ENCODE measurements around the gene CDHR5. TPM values are rescaled to one million over a fixed set of nuclear protein-coding genes. Genes with fewer than 3 reads are reported as not detected.

The CDHR5 gene
- total RNA-seq, 2 donors from 2014 or later: not detected

- ATAC-seq (no peak), DNase-seq (no peak)
- intact Hi-C loops (cut with DNase I): no loop called here
These were observed 23.0 kb downstream of the CDHR5 start for GRCh38 chr11:601573-602245.

- ATAC-seq: peak in 1 of 2 donors; percentile 15
- DNase-seq: no peak
These were observed 26.6 kb downstream of the CDHR5 start for GRCh38 chr11:598005-598680.

GRCh38 chr11:597166-597725 lies 27.5 kb downstream of the CDHR5 start:
- ATAC-seq (no peak), DNase-seq (no peak)
- intact Hi-C loops (cut with DNase I): no loop called here

More at GRCh38 chr11:598005-598680, 26.6 kb downstream of the CDHR5 start:
- intact Hi-C loops (cut with DNase I): no loop called here

GRCh38 chr11:596374-596773 lies 28.4 kb downstream of the CDHR5 start:
- ATAC-seq: no peak
- DNase-seq: no peak
- intact Hi-C loops (cut with DNase I): no loop called here

GRCh38 chr11:595400-595799 lies 29.4 kb downstream of the CDHR5 start:
- intact Hi-C loops (cut with DNase I): no loop called here
- DNase-seq (no peak), ATAC-seq (no peak)

GRCh38 chr11:593347-593746 lies 31.4 kb downstream of the CDHR5 start:
- intact Hi-C loops (cut with DNase I): no loop called here
- no peak for ATAC-seq
- DNase-seq: no peak

- ATAC-seq: no peak
- intact Hi-C loops (cut with DNase I): no loop called here
- DNase-seq: no peak
These were observed 31.8 kb downstream of the CDHR5 start for GRCh38 chr11:592918-593317.

GRCh38 chr11:592501-592900 lies 32.3 kb downstream of the CDHR5 start:
- no peak for ATAC-seq
- intact Hi-C loops (cut with DNase I): no loop called here

GRCh38 chr11:590997-591396 lies 33.8 kb downstream of the CDHR5 start:
- DNase-seq (no peak), ATAC-seq (no peak)
- intact Hi-C loops (cut with DNase I): no loop called here

More at GRCh38 chr11:592501-592900, 32.3 kb downstream of the CDHR5 start:
- no peak for DNase-seq

- ATAC-seq (no peak), DNase-seq (no peak)
- intact Hi-C loops (cut with DNase I): no loop called here
These were observed 35.0 kb downstream of the CDHR5 start for GRCh38 chr11:589798-590197.

- DNase-seq: no peak
- intact Hi-C loops (cut with DNase I): no loop called here
These were observed 36.8 kb downstream of the CDHR5 start for GRCh38 chr11:587978-588380.

GRCh38 chr11:587546-587945 lies 37.2 kb downstream of the CDHR5 start:
- ATAC-seq (no peak), DNase-seq (no peak)

More at GRCh38 chr11:587978-588380, 36.8 kb downstream of the CDHR5 start:
- ATAC-seq: peak; percentile 30 to 72

GRCh38 chr11:586376-587316 lies 38.1 kb downstream of the CDHR5 start:
- ATAC-seq (no peak), DNase-seq (no peak)
- intact Hi-C loops (cut with DNase I): no loop called here

More at GRCh38 chr11:587546-587945, 37.2 kb downstream of the CDHR5 start:
- intact Hi-C loops (cut with DNase I): no loop called here

GRCh38 chr11:584287-584686 lies 40.5 kb downstream of the CDHR5 start:
- DNase-seq (no peak), ATAC-seq (no peak)
- intact Hi-C loops (cut with DNase I): no loop called here

GRCh38 chr11:581752-582151 lies 43.0 kb downstream of the CDHR5 start:
- intact Hi-C loops (cut with DNase I): no loop called here
- ATAC-seq (no peak), DNase-seq (no peak)

- DNase-seq: no peak
- ATAC-seq: peak; percentile 8 to 21
- intact Hi-C loops (cut with DNase I): no loop called here
These were observed 43.4 kb downstream of the CDHR5 start for GRCh38 chr11:581342-581741.

- DNase-seq: no peak
- ATAC-seq: no peak
- intact Hi-C loops (cut with DNase I): loop anchor here in 1 of 2 donors (5.0 kb wide), 1 partner anchor 32 kb away; no protein-coding TSS in a partner anchor
These were observed 44.7 kb downstream of the CDHR5 start for GRCh38 chr11:579830-580601.

- DNase-seq: no peak
- ATAC-seq: no peak
- intact Hi-C loops (cut with DNase I): loop anchor here in 1 of 2 donors (5.0 kb wide), 1 partner anchor 34 kb away; no protein-coding TSS in a partner anchor
These were observed 46.3 kb downstream of the CDHR5 start for GRCh38 chr11:578276-579035.

All from left cardiac atrium (tissue), 4 donors.